HG02571 (cell line): ENCODE measurements around the gene CD83.

Experiments
- ATAC-seq: cut with Tn5 transposase; IDR thresholded peaks from one replicate; pipeline ENCODE4 v1.9.1; 2021; ENCODE audit warnings: mild to moderate bottlenecking, moderate library complexity; ENCODE audit not compliant: unreplicated experiment

Gene CD83

DNA sequence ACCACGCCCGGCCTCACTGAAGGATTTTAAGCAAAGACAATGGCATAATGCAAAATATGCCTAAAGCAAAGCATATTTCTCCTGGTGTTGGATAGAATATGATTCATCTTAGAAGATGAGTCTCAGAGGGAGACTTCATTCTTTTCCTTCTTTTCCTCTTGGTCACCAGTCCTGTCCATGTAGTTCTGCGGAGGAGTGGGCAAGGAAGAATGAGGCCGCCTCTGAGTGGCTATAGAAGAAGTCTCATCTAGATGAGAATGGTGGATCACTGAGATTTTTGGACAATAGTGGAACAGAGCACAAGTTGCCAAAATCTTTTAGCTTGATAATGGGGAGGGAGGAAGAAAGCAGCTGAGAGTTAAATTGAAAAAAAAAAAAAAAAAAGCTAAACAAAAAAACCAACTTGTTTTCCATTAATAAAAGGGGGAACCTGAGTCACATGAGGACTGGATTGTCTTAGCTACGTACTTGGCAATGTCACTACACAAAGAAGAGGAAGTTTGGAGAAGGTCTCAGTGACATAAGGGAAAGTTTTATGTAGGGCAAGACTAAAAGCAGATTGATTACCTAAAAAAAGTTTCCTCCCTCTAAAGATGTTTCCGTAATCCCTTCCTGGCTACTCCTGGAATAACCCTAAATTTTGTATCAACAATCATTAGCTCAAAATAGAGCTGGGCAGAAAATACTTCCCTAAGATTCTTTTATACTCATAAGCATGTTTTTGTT, 6.0 kb downstream of the CD83 start:
- no peak for ATAC-seq

DNA sequence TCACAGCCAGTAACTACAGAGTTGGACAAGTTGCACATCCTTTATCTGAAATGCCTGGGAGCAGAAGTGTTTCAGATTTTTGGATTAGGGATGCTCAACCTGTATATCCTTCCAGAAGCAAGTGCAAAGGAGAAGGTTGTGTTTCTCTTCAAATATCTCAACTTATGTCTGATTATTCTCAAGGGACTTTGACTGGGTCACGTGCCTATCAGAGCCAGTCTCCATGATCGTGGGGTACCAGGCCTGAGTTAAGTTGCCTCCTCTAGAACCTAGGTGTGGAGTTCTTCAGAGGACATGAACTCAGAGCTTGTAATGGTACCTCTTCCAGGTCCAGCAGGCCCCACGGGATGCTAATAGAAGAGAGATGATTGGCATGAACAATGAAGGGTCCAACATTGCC, 7.8 kb downstream of the CD83 start:
- no peak for ATAC-seq

- no peak for ATAC-seq
Observed at GRCh38 chr6:14126191-14126590, 8.6 kb downstream of the CD83 start.

DNA sequence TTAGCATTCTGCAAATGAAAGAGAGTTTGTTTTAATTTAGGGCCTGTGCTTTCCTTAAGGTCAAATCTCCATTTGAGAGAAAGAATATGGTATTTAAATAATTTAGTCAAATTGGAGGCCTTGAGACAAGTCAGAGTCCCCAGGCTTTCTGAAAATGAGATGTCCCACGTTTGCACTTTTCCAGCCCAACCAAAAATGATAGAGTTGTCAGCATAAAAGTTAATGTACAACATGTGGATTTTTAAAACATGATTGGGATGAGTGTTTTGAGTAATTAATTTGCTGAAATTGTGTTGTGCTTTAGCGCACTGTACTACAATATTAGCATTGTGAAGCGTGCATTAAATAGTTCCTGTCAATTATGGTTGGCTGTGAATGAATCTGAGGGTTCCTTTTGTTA, 10.0 kb downstream of the CD83 start:
- ATAC-seq, result no peak

GRCh38 chr6:14128012-14128411, 10.4 kb downstream of the CD83 start:
- ATAC-seq, result no peak

DNA sequence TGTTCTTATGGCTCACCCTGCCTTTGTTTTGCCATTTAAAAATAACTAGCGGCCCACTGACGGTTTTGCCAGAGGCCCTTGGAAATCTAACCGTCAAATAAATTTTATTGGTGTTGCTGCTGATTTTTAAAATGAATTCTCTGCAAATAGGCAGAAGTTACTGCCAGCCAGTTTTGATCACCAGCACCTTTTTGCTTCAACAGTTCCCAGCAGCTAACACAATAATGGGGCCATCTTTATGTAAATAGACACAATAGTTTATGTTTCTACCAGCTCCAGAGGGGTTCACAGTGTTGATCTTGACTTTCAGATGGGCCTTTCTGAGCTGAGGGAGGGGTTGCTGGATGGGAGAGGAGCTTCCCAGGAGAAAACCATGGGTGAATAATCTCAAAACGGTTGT, 11.2 kb downstream of the CD83 start:
- ATAC-seq, result no peak

DNA sequence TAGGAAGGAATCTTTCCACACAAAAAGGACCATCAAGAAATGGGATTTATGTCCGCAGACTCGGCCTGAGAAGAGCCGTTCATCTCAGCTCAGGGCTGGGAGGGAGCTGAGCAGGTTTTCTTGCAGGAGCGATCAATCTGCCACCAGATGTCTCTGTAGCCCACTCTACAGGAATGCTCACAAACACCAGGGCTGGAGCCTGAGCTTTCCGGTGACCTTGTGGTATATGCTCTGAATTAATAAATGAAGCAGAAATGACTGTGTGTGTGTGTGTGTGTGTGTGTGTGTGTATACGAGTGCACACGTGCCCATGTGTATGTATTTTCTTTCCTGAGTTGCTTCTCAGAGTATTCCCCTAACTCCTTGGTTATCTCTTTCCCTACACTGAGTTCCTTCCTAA, 12.0 kb downstream of the CD83 start:
- ATAC-seq, result no peak

DNA sequence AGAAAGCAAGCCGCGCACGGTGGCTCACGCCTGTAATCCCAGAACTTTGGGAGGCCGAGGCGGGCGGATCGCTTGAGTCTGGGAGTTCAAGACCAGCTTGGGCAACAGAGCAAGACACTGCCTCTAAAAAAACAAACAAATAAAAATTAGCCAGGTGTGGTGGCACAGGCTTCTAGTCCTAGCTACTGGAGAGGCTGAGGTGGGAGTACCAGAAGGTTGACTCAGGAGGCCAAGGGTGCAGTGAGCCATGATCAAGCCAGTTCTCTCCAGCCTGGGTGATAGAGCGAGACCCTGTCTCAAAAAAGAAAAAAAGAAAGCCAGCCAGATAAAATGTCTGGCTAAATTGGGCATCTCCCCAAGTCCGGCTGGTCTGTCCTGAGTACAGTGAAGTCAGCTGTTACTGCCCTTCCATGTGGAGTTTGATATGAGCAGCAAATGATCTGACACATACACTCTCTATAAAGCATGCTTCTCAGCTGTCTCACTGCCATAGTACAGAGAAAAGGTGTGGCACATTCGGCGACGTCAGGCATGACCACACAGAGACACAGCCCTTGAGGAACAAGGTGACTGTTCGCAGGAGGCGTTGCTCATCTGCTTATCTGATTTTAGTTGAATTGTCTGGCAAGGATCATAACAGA, 13.0 kb downstream of the CD83 start:
- ATAC-seq, result no peak

- ATAC-seq, result no peak
Observed at GRCh38 chr6:14131579-14131978, 14.0 kb downstream of the CD83 start.

DNA sequence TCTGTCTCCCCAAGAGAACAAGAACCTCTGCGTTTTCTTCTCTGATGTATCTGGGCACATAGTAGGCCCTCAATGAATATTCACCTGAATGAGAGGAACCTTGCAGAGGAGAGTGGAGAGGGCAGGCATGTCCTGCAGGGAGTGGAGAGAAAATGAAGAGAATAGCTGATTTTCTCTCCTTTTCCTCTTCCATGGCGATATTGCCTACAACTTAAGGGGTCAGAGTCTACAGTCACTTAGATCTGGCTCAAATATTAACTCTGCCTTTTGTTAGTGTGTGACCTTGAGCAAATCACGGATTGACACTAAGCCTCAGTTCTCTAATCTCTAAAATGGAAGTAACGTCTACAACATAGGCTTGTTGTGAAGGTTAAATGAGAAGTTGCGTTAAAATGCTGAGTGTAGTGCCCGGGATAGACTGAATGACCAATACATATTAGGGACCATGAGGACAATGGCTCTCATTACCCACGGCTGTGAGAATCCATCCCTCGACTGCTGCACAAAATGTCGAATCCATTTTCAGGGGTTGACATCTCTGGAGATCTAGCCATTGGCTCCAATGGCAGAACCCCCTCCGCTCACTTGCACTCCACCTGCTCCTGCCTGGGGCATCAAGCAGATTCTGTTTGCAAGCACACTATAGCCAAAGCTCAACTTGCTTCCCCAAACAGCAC, 14.8 kb downstream of the CD83 start:
- no peak for ATAC-seq

DNA sequence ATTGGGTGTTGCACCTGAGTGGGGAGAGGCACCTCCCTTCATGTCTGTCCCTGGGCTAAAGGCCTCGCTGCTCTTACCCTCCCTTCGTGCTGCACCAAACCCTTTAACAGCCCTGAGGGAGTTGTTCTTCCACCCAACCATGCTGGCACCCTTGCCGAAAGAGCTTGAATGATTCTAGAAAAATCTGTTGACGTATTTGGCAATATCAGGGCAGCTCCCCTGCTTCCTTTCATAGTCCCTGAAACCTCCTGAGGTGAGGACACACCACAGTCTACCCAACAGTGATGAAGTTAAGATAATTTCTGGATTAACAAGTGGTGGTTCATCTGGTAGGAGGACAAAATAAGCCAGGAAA, 15.3 kb downstream of the CD83 start:
- no peak for ATAC-seq

DNA sequence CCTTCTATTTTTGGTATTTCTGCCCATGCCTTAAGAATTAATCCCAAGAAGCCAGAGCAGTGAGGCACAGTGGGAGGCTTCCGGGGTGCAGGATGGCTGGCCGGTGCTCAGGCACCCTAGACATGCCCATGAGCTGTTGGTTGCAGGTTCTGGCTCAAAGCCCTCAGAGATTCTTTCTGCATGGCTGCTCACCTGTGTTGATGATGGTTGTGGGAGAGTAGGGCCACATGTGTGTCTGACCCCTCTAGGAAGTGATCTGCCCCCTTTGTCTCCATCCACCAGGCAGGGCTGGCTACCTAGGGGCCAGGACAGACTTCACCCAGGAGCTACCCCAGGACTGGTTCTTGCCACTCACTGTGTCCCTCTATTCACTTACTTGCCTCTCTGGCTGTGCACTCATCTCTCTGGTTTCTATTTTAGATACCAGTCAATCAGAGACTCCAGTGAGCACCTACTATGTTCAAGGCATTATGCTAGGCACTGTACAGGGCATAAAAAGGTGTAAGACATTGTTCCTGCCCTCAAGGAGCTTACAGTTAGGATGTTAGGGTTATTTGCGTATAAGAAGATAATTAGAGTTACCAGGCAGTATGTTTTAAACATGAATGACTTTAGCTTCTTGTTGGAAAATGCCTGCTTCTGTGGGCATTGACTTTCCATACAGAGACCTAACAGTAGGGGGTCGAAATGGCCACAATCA, 16.8 kb downstream of the CD83 start:
- ATAC-seq, result no peak

GRCh38 chr6:14135893-14136539, 18.4 kb downstream of the CD83 start:
- no peak for ATAC-seq

- ATAC-seq, result no peak
Observed at GRCh38 chr6:14138701-14139215, 21.2 kb downstream of the CD83 start.

GRCh38 chr6:14141351-14142062, 23.9 kb downstream of the CD83 start:
- ATAC-seq, result no peak

GRCh38 chr6:14142063-14142450, 24.5 kb downstream of the CD83 start:
- no peak for ATAC-seq

GRCh38 chr6:14142511-14143223, 25.1 kb downstream of the CD83 start:
- no peak for ATAC-seq

DNA sequence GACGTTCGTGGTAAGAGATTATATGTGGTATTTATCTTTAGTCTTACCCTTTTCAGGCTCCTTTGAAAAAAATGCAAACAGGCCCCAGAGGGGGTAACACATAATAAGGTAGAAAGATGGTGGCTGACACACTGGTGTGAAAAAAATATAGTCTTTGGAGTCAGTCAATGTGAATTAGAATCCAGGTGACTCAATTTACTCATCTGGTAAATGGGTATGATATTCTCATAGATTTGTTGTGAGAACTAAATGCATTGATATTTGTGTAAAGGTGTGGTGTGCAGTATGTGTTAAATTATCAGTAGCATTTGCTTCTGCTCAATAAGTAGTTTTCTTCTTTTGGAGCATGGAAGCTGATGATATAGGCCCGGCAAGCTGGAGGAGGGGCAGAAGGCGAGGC, 25.7 kb downstream of the CD83 start:
- no peak for ATAC-seq

- peak; percentile 89 for ATAC-seq
Observed at GRCh38 chr6:14144678-14145113, 27.1 kb downstream of the CD83 start.
